Measurements from ENCODE around the gene PLPP1. TPM values are rescaled to one million over a fixed set of nuclear protein-coding genes. Genes with fewer than 3 reads are reported as not detected.

Gene PLPP1
- total and polyA plus RNA-seq, 2 of the 13 experiments (the other 11 are each of a cell fraction or from before 2014, with no cell fraction given) = 7.3 to 12.1 TPM

DNA sequence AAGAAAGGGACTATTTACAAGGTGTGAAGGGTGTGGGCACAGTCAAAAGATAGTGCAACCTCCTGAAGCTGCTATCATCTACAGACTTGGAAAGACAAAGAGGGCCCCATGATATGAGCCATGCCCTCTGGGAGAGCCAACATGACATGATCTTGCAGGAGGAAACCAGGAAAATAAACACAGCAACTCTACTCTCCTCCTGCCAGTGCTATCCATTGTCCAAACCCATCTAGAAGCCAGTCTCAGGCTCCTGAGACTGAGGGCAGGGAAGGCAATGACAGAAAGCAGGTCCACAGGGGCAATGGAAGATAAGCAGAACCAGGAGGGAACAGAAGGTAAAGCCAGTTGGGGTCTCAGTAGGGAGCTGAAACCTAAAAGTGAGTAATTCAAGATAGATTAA lies 37.1 kb downstream of the PLPP1 start:
- TF ChIP-seq POLR2AphosphoS2 (IDR thresholded peaks at IDR 0.05; ENCODE audit: low read depth, low read length) = no peak
- no peak for TF ChIP-seq NCOA2 (CRISPR knock-in tag; IDR thresholded peaks at IDR 0.05)
- TF ChIP-seq PBX2 (CRISPR knock-in tag; IDR thresholded peaks at IDR 0.05) = no peak
- no peak for TF ChIP-seq TERF1 (CRISPR knock-in tag; IDR thresholded peaks at IDR 0.05)
- no peak for TF ChIP-seq KDM4B (CRISPR knock-in tag; IDR thresholded peaks at IDR 0.05)
- no peak for TF ChIP-seq ARNT (IDR thresholded peaks at IDR 0.05)
- no peak for TF ChIP-seq ZNF550 (CRISPR knock-in tag; IDR thresholded peaks at IDR 0.05; ENCODE audit: borderline replicate concordance)
- in situ Hi-C loops (cut with HindIII; ENCODE audit: extremely low pct_ligation_motif_present, low pct_unique_long_range_greater_than_20kb) = no loop called here
- Histone ChIP-seq H3K9me3 (ENCODE audit: low read length) (no peaks in the 10 kb centered on the region), H3K4me1 (ENCODE audit: insufficient read depth, low read length) (peaks cover 23% of the 10 kb centered on the region), H3K27ac (ENCODE audit: extremely low read length, insufficient read depth, low read length) (no peak overlapping the region), H3K27me3 (ENCODE audit: control insufficient read depth in 1 of 2, insufficient read depth in 2 of 2, low read length in 2 of 2) (no peaks in the 10 kb centered on the region), H3K9ac (ENCODE audit: insufficient read depth, low read depth, low read length) (no peak overlapping the region), H3K4me2 (ENCODE audit: low read depth, low read length) (no peak overlapping the region), H3K4me3 (replicated peaks in 1 of 3; ENCODE audit: insufficient read depth in 1 of 3, low read depth in 2 of 3, low read length in 3 of 3) (no peak overlapping the region), H4K20me1 (ENCODE audit: insufficient read depth, low read length) (no peaks in the 10 kb centered on the region), H3K79me2 (ENCODE audit: insufficient read depth, low read length) (no peaks in the 10 kb centered on the region), H2AFZ (ENCODE audit: low read length) (no peak overlapping the region), H3K36me3 (replicated peaks in 1 of 2; ENCODE audit: control insufficient read depth in 1 of 2, insufficient read depth in 2 of 2, low read length in 2 of 2) (no peaks in the 10 kb centered on the region)
- POLR2A ChIA-PET = no interaction called here
- intact Hi-C loops (cut with micrococcal nuclease; ENCODE audit: unreplicated experiment) = no loop called here
- CTCF ChIA-PET (ENCODE audit: low intra/inter-chr PET ratio, low total read pairs) = no interaction called here
- FAIRE-seq = peak; percentile 36
- BruUV-seq (replicated peaks) = no TSS peak
- no peak; the same call in 2 of the 3 replicates for ATAC-seq
- DNase-seq (ENCODE audit: low spot score) = no peak

DNA sequence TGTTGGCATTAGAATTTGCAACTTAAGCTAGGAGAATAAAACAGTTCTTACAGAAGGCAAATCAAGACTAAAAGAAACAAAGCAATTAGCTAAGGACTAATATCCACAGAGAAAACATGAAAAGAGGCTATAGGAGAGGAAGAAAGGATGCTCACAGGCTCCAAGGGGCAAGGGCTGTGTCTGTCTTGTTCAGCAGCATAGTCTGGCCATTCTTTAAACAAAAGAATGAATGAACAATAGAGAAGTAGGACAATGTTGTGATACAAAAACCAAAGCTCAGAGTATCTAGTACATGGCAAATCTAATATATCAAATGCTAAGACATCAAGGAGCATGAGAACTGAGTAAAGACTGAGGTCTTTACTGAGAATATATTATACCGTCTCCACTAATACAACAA lies 39.5 kb downstream of the PLPP1 start:
- ChIA-PET POLR2A (no interaction called here), CTCF (ENCODE audit: low intra/inter-chr PET ratio, low total read pairs) (no interaction called here)
- Histone ChIP-seq H2AFZ (ENCODE audit: low read length) (no peak overlapping the region), H3K9ac (ENCODE audit: insufficient read depth, low read depth, low read length) (no peak overlapping the region), H4K20me1 (ENCODE audit: insufficient read depth, low read length) (no peaks in the 10 kb centered on the region), H3K79me2 (ENCODE audit: insufficient read depth, low read length) (no peaks in the 10 kb centered on the region), H3K27ac (ENCODE audit: extremely low read length, insufficient read depth, low read length) (no peak overlapping the region), H3K4me2 (ENCODE audit: low read depth, low read length) (no peak overlapping the region), H3K9me3 (ENCODE audit: low read length) (no peaks in the 10 kb centered on the region), H3K36me3 (replicated peaks in 1 of 2; ENCODE audit: control insufficient read depth in 1 of 2, insufficient read depth in 2 of 2, low read length in 2 of 2) (no peaks in the 10 kb centered on the region), H3K4me1 (ENCODE audit: insufficient read depth, low read length) (peaks cover 23% of the 10 kb centered on the region), H3K4me3 (replicated peaks in 1 of 3; ENCODE audit: insufficient read depth in 1 of 3, low read depth in 2 of 3, low read length in 3 of 3) (no peak overlapping the region), H3K27me3 (ENCODE audit: control insufficient read depth in 1 of 2, insufficient read depth in 2 of 2, low read length in 2 of 2) (no peaks in the 10 kb centered on the region)
- BruUV-seq (replicated peaks) = no TSS peak
- no peak for FAIRE-seq
- DNase-seq (ENCODE audit: low spot score) = no peak
- ATAC-seq = no peak
- in situ Hi-C loops (cut with HindIII; ENCODE audit: extremely low pct_ligation_motif_present, low pct_unique_long_range_greater_than_20kb) (no loop called here), intact Hi-C loops (cut with micrococcal nuclease; ENCODE audit: unreplicated experiment) (no loop called here)
- 95% methylated on average over 1 of the region's 1 CpG for WGBS (ENCODE audit: low lambda C conversion rate)
- TF ChIP-seq RXRA (CRISPR knock-in tag; IDR thresholded peaks at IDR 0.05) = no peak
- no peak for TF ChIP-seq YY1 (IDR thresholded peaks at IDR 0.05; ENCODE audit: insufficient read depth, insufficient replicate concordance, low read depth, low read length)
- no peak for TF ChIP-seq HIVEP1 (CRISPR knock-in tag; IDR thresholded peaks at IDR 0.05)
- no peak for TF ChIP-seq ZNF234 (CRISPR knock-in tag; conservative IDR thresholded peaks at IDR 0.05)
- no peak for TF ChIP-seq PHF21A (CRISPR knock-in tag; IDR thresholded peaks at IDR 0.05)
- TF ChIP-seq, protein P1, sequence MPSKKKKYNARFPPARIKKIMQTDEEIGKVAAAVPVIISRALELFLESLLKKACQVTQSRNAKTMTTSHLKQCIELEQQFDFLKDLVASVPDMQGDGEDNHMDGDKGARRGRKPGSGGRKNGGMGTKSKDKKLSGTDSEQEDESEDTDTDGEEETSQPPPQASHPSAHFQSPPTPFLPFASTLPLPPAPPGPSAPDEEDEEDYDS (CRISPR knock-in tag; IDR thresholded peaks at IDR 0.05) = no peak
- TF ChIP-seq ZNF503 (CRISPR knock-in tag; IDR thresholded peaks at IDR 0.05) = no peak
- TF ChIP-seq ZMAT3 (CRISPR knock-in tag; conservative IDR thresholded peaks at IDR 0.05) = no peak
- no peak for TF ChIP-seq ZNF274 (CRISPR knock-in tag; IDR thresholded peaks at IDR 0.05)
- no peak for TF ChIP-seq PHF20 (CRISPR knock-in tag; IDR thresholded peaks at IDR 0.05)

All from HepG2 (cell line).